Loucy (cell line): ENCODE measurements around the gene KLF13.

Experiments
- H2AFZ ChIP-seq: fragments of 200-600 bp; sonication (generic); 2 replicates; pipeline ENCODE4 v1.6.0; 2016; ENCODE audit warnings: antibody characterized with exemption, mild to moderate bottlenecking, low read length, moderate library complexity
- H3F3A ChIP-seq: fragments of 200-600 bp; 2 replicates; pipeline ENCODE4 v1.6.0; 2016; ENCODE audit warnings: antibody characterized with exemption, low read depth, mild to moderate bottlenecking
- H3K27me3 ChIP-seq: fragments of 200-600 bp; sonication (generic); 2 replicates; pipeline ENCODE4 v1.6.1; 2014; ENCODE audit warnings: low read length, mild to moderate bottlenecking; ENCODE audit not compliant: insufficient read depth, poor library complexity, severe bottlenecking
- H3K36me3 ChIP-seq: fragments of 200-600 bp; sonication (generic); 2 replicates; pipeline ENCODE4 v1.6.1; 2016; ENCODE audit warnings: low read length; ENCODE audit not compliant: insufficient read depth
- H3K4me1 ChIP-seq: fragments of 200-600 bp; sonication (generic); 2 replicates; pipeline ENCODE4 v1.5.1; 2014; ENCODE audit warnings: low read length, mild to moderate bottlenecking; ENCODE audit not compliant: insufficient read depth, poor library complexity, severe bottlenecking
- H3K4me2 ChIP-seq: fragments of 200-600 bp; sonication (generic); 2 replicates; pipeline ENCODE4 v1.6.0; 2014; ENCODE audit warnings: antibody characterized with exemption, low read length, low read depth, mild to moderate bottlenecking; ENCODE audit not compliant: poor library complexity, severe bottlenecking
- H3K4me3 ChIP-seq: fragments of 200-600 bp; sonication (generic); 2 replicates; pipeline ENCODE4 v1.5.1; 2014; ENCODE audit warnings: low read length, mild to moderate bottlenecking, mixed read lengths; ENCODE audit not compliant: poor library complexity, severe bottlenecking
- H3K79me2 ChIP-seq: fragments of 200-600 bp; sonication (generic); 2 replicates; pipeline ENCODE4 v1.6.1; 2014; ENCODE audit warnings: low read length; ENCODE audit not compliant: insufficient read depth
- H3K9ac ChIP-seq: fragments of 200-600 bp; sonication (generic); 2 replicates; pipeline ENCODE4 v1.6.0; 2014; ENCODE audit warnings: mild to moderate bottlenecking, low read depth, low read length, moderate library complexity; ENCODE audit not compliant: poor library complexity, severe bottlenecking
- H3K9me2 ChIP-seq: fragments of 200-600 bp; sonication (generic); replicated peaks from 2 replicates; pipeline ENCODE4 v1.6.1; 2016; ENCODE audit warnings: low read depth, low read length, mixed read lengths
- H3K9me3 ChIP-seq: fragments of 200-600 bp; sonication (generic); 2 replicates; pipeline ENCODE4 v1.6.1; 2014; ENCODE audit warnings: mild to moderate bottlenecking, antibody characterized with exemption, low read length, low read depth; ENCODE audit not compliant: insufficient read depth
- H4K20me1 ChIP-seq: fragments of 200-600 bp; sonication (generic); 2 replicates; pipeline ENCODE4 v1.6.0; 2014; ENCODE audit warnings: antibody characterized with exemption, low read length, mild to moderate bottlenecking; ENCODE audit not compliant: insufficient read depth, poor library complexity, severe bottlenecking
- CTCF ChIP-seq: fragments of 200-600 bp; sonication (generic); conservative IDR thresholded peaks from 2 replicates; pipeline ENCODE4 v1.5.1; 2014; ENCODE audit warnings: mild to moderate bottlenecking, antibody characterized with exemption, low read length
- EZH2phosphoT487 ChIP-seq: fragments of 200-600 bp; IDR thresholded peaks from 2 replicates; pipeline ENCODE4 v1.6.1; 2018; ENCODE audit warnings: antibody characterized with exemption, mild to moderate bottlenecking, moderate library complexity, borderline replicate concordance

The KLF13 gene

DNA sequence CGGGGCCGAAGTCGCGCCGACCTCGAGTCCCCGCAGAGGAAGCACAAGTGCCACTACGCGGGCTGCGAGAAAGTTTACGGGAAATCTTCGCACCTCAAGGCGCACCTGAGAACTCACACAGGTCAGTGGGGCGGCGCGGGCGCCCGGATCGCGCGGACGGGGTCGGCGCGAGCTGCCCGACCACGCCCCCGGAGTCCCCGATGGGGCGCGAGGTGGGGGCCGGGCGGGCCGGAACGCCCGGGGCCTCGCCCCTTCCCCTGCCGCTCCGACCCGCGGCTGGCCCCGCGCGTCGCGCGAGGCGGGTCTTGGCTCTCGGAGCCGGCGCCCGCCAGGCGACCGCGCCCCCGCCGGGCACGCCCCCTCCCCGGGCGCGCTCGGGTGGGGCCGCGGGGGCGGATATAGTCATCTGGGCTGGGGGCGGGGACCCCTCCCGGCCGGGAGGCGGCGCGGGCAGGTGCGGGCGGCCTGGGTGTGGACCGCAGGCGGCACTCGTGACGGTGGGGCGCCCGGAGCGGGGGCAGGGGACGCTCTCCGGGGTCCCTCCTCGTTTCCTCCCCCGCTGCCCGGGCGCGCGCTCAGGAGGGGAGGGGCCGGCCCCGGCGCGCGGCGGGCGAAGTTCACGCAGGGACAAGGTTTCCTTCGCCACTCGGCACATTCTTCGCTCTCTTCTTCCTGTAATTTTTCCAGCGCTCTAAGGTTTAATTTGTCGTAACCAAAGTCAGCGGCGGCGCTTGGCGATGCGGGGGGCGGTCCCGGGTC lies 1.2 kb downstream of the KLF13 start:
- Histone ChIP-seq H3K36me3 (no peaks in the 10 kb centered on the region), H2AFZ (peak overlapping the region; percentile 71), H3K4me2 (peak overlapping the region; percentile 84), H3K79me2 (peaks cover 65% of the 10 kb centered on the region), H3K9me2 (no peaks in the 10 kb centered on the region), H4K20me1 (peaks cover 51% of the 10 kb centered on the region), H3F3A (peaks cover 3% of the 10 kb centered on the region; the same call in 1 of the 2 replicates), H3K9me3 (no peaks in the 10 kb centered on the region), H3K27me3 (no peaks in the 10 kb centered on the region), H3K9ac (peak overlapping the region; percentile 88), H3K4me3 (peak overlapping the region; percentile 86), H3K4me1 (peaks cover 59% of the 10 kb centered on the region)
- TF ChIP-seq CTCF = no peak
- TF ChIP-seq EZH2phosphoT487 = no peak

DNA sequence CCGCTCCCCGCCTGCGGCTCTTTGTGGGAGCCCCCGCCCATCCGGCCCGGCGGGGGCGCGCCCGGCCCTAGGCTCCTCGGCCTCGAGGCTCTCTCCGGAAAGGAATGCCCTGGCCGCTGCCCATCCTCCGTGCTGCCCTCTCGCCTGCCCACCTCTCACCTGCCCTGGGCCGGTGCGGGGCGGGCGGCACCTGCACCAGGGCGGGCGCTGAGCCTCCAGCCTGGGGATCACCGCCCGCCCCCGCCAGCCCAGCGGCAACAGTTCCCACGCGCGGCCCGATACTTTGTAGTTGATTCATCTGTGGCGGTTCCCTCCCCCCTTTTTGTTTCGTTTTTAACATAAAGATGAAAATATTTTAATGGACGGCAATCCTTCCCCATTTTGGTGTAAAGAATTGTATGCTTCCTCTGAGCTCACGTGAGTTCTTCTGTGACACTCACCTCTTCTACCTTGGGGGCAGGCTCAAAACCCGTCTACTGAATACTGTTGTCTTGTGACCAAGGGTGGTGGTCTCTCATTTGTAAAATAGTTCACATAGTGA lies 1.9 kb downstream of the KLF13 start:
- H3K9ac ChIP-seq = peak overlapping the region; percentile 88
- H3K79me2 ChIP-seq = peaks cover 72% of the 10 kb centered on the region
- H3K4me1 ChIP-seq = peaks cover 62% of the 10 kb centered on the region
- peaks cover 3% of the 10 kb centered on the region; the same call in 1 of the 2 replicates for H3F3A ChIP-seq
- TF ChIP-seq EZH2phosphoT487 (no peak), CTCF (no peak)
- no peaks in the 10 kb centered on the region for H3K9me2 ChIP-seq
- peak overlapping the region; percentile 86 for H3K4me3 ChIP-seq
- H3K9me3 ChIP-seq = no peaks in the 10 kb centered on the region
- peak overlapping the region; percentile 84 for H3K4me2 ChIP-seq
- no peaks in the 10 kb centered on the region for H3K27me3 ChIP-seq
- H4K20me1 ChIP-seq = peaks cover 58% of the 10 kb centered on the region
- no peaks in the 10 kb centered on the region for H3K36me3 ChIP-seq
- H2AFZ ChIP-seq = peak overlapping the region; percentile 71

DNA sequence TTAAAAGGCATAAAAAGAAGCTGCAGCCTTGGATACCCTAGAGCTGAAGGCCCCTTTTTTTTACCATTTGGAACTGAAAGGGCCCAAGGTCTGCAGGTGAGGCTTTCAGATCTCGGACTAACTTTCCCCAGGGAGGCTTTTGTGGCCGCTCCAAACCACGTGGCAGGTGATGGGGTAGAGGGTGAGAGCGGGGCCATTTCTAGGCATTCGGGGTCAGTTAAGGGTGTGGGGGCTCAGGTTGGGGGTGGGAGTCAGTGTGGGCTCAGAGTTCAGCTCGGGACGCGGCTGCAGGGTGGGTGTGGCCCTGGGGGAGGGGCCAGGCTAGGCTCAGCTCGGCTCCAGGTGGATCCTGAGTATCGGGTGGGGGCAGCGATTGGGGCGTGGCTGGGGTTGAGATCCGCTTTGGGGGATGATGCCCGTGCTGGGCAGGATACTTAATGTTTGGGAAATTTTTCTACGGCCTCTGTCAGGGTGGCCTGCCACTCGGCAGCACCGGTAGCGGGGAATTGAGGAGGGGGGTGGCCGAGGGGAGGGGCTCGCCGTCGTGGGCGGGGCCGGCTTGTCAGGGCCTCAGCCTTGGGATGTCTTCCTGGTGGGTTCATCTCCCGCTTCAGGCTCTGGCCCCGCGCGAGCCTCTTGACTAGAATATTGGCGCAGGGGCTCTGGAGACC lies 2.5 kb downstream of the KLF13 start:
- H2AFZ ChIP-seq = 0 out of 2 replicates have a peak overlapping the region, but pooled peaks have one; percentile 71
- H3K27me3 ChIP-seq = no peaks in the 10 kb centered on the region
- H3K4me1 ChIP-seq = peaks cover 64% of the 10 kb centered on the region
- no peaks in the 10 kb centered on the region for H3K36me3 ChIP-seq
- TF ChIP-seq EZH2phosphoT487 = no peak
- TF ChIP-seq CTCF = no peak
- peak overlapping the region; percentile 84 for H3K4me2 ChIP-seq
- H3K4me3 ChIP-seq = peak overlapping the region; percentile 86
- peaks cover 3% of the 10 kb centered on the region; the same call in 1 of the 2 replicates for H3F3A ChIP-seq
- H3K9ac ChIP-seq = peak overlapping the region; percentile 88
- H3K79me2 ChIP-seq = peaks cover 74% of the 10 kb centered on the region
- no peaks in the 10 kb centered on the region for H3K9me3 ChIP-seq
- H3K9me2 ChIP-seq = no peaks in the 10 kb centered on the region
- peaks cover 64% of the 10 kb centered on the region for H4K20me1 ChIP-seq
